WTC11 (cell line): ENCODE measurements around the gene NECAB3. TPM values are rescaled to one million over a fixed set of nuclear protein-coding genes. Genes with fewer than 3 reads are reported as not detected.

Experiments
- ATAC-seq: fragments of 200-7000 bp; cut with Tn5 transposase; 2 replicates; pipeline ENCODE4 v1.10.0; 2021; ENCODE audit warnings: mild to moderate bottlenecking, moderate library complexity
- CTCF ChIA-PET: fragments of 300-600 bp; sonication (Branson Sonifier 250); formaldehyde crosslinking; loops from one replicate; lab custom pipeline; 2021; ENCODE audit warnings: antibody characterized with exemption; lab: Charles Lee
- POLR2A ChIA-PET: fragments of 350-600 bp; sonication (Branson Sonifier 250); formaldehyde crosslinking; loops from one replicate; lab custom pipeline; 2021; ENCODE audit warnings: antibody characterized with exemption; lab: Charles Lee
- DNase-seq: peaks from one replicate; pipeline ENCODE4 v3.0.0; 2021; ENCODE audit warnings: low spot score
- H3K27ac Mint-ChIP-seq: 2 replicates; pipeline ENCODE4 v1.8.0; 2021; ENCODE audit warnings: mixed read lengths
- H3K27me3 Mint-ChIP-seq: 2 replicates; pipeline ENCODE4 v1.8.0; 2021; ENCODE audit warnings: low read depth, mild to moderate bottlenecking, moderate library complexity, mixed read lengths
- H3K36me3 Mint-ChIP-seq: 2 replicates; pipeline ENCODE4 v1.8.0; 2021; ENCODE audit warnings: mixed read lengths
- H3K4me1 Mint-ChIP-seq: 2 replicates; pipeline ENCODE4 v1.8.0; 2022; ENCODE audit warnings: mixed read lengths
- H3K4me3 Mint-ChIP-seq: 2 replicates; pipeline ENCODE4 v1.8.0; 2021; ENCODE audit warnings: mild to moderate bottlenecking, moderate library complexity, mixed read lengths
- H3K9me3 Mint-ChIP-seq: 2 replicates; pipeline ENCODE4 v1.8.0; 2021; ENCODE audit warnings: mixed read lengths
- CREB1 ChIP-seq: sonication (generic); formaldehyde crosslinking; IDR thresholded peaks from 2 replicates; pipeline ENCODE4 v1.8.0; 2023; ENCODE audit warnings: mild to moderate bottlenecking, missing genetic modification reagents
- CREM ChIP-seq: sonication (generic); formaldehyde crosslinking; IDR thresholded peaks from 2 replicates; pipeline ENCODE4 v1.8.1; 2022; ENCODE audit warnings: mild to moderate bottlenecking, missing genetic modification reagents, moderate library complexity
- EMX1 ChIP-seq: fragments of 250-450 bp; sonication (Bioruptor Pico); IDR thresholded peaks from 2 replicates; pipeline ENCODE4 v1.8.0; 2021; ENCODE audit warnings: mild to moderate bottlenecking
- ETV6 ChIP-seq: sonication (generic); formaldehyde crosslinking; IDR thresholded peaks from 2 replicates; pipeline ENCODE4 v1.8.1; 2022; ENCODE audit warnings: mild to moderate bottlenecking, missing genetic modification reagents
- GABPB1 ChIP-seq: sonication (generic); formaldehyde crosslinking; IDR thresholded peaks from 2 replicates; pipeline ENCODE4 v1.8.1; 2023; ENCODE audit warnings: mild to moderate bottlenecking, missing genetic modification reagents
- GTF2I ChIP-seq: fragments of 250-450 bp; sonication (Bioruptor Pico); conservative IDR thresholded peaks from 2 replicates; pipeline ENCODE4 v1.4.0; 2021; ENCODE audit warnings: mild to moderate bottlenecking
- MXD4 ChIP-seq: fragments of 250-450 bp; sonication (Bioruptor Pico); IDR thresholded peaks from 2 replicates; pipeline ENCODE4 v1.8.0; 2021; ENCODE audit warnings: mild to moderate bottlenecking, moderate library complexity, borderline replicate concordance
- NFATC4 ChIP-seq: fragments of 250-450 bp; sonication (Bioruptor Pico); IDR thresholded peaks from 2 replicates; pipeline ENCODE4 v1.9.0; 2021; ENCODE audit warnings: mild to moderate bottlenecking
- NR2C2 ChIP-seq: sonication (generic); formaldehyde crosslinking; IDR thresholded peaks from 2 replicates; pipeline ENCODE4 v1.8.0; 2022; ENCODE audit warnings: mild to moderate bottlenecking, missing genetic modification reagents
- PRRX2 ChIP-seq: fragments of 250-450 bp; sonication (Bioruptor Pico); IDR thresholded peaks from 2 replicates; pipeline ENCODE4 v1.8.0; 2021; ENCODE audit warnings: mild to moderate bottlenecking
- RORB ChIP-seq: fragments of 250-450 bp; sonication (Bioruptor Pico); IDR thresholded peaks from 2 replicates; pipeline ENCODE4 v1.9.0; 2021; ENCODE audit warnings: mild to moderate bottlenecking
- SMAD4 ChIP-seq: sonication (generic); formaldehyde crosslinking; IDR thresholded peaks from 2 replicates; pipeline ENCODE4 v1.8.0; 2022; ENCODE audit warnings: mild to moderate bottlenecking, missing genetic modification reagents
- TEAD4 ChIP-seq: sonication (generic); formaldehyde crosslinking; IDR thresholded peaks from 2 replicates; pipeline ENCODE4 v1.8.0; 2022; ENCODE audit warnings: mild to moderate bottlenecking, missing genetic modification reagents
- ZNF138 ChIP-seq: sonication (generic); formaldehyde crosslinking; conservative IDR thresholded peaks from 2 replicates; pipeline ENCODE4 v1.8.1; 2022; ENCODE audit warnings: mild to moderate bottlenecking, moderate library complexity, missing genetic modification reagents
- ZNF232 ChIP-seq: sonication (generic); formaldehyde crosslinking; IDR thresholded peaks from 2 replicates; pipeline ENCODE4 v1.8.0; 2022; ENCODE audit warnings: mild to moderate bottlenecking, missing genetic modification reagents
- ZNF671 ChIP-seq: fragments of 250-450 bp; sonication (Bioruptor Pico); IDR thresholded peaks from 2 replicates; pipeline ENCODE4 v1.8.0; 2021; ENCODE audit warnings: mild to moderate bottlenecking
- total RNA-seq: library from RNA; stranded (reverse); gene quantifications from 3 replicates; pipeline ENCODE4 v1.2.3, GENCODE V29; 2021
- TF ChIP-seq, protein P1 (sequence below): fragments of 250-450 bp; sonication (Bioruptor Pico); IDR thresholded peaks from 2 replicates; pipeline ENCODE4 v1.8.0; 2021; ENCODE audit warnings: mild to moderate bottlenecking
- TF ChIP-seq, protein P2 (sequence below): sonication (generic); formaldehyde crosslinking; IDR thresholded peaks from 2 replicates; pipeline ENCODE4 v1.8.1; 2022; ENCODE audit warnings: low read depth, mild to moderate bottlenecking, moderate library complexity, missing genetic modification reagents, borderline replicate concordance
- TF ChIP-seq, protein P3 (sequence below): sonication (generic); formaldehyde crosslinking; IDR thresholded peaks from 2 replicates; pipeline ENCODE4 v1.8.0; 2022; ENCODE audit warnings: mild to moderate bottlenecking, missing genetic modification reagents
- TF ChIP-seq, protein P4 (sequence below): sonication (generic); formaldehyde crosslinking; IDR thresholded peaks from 2 replicates; pipeline ENCODE4 v1.8.1; 2023; ENCODE audit warnings: mild to moderate bottlenecking, missing genetic modification reagents, moderate library complexity
- TF ChIP-seq, protein P5 (sequence below): sonication (generic); formaldehyde crosslinking; IDR thresholded peaks from 2 replicates; pipeline ENCODE4 v1.8.1; 2022; ENCODE audit warnings: low read depth, missing genetic modification reagents, borderline replicate concordance

Gene NECAB3
- total RNA-seq, 1 experiment from 2014 or later = 38.0 TPM

DNA sequence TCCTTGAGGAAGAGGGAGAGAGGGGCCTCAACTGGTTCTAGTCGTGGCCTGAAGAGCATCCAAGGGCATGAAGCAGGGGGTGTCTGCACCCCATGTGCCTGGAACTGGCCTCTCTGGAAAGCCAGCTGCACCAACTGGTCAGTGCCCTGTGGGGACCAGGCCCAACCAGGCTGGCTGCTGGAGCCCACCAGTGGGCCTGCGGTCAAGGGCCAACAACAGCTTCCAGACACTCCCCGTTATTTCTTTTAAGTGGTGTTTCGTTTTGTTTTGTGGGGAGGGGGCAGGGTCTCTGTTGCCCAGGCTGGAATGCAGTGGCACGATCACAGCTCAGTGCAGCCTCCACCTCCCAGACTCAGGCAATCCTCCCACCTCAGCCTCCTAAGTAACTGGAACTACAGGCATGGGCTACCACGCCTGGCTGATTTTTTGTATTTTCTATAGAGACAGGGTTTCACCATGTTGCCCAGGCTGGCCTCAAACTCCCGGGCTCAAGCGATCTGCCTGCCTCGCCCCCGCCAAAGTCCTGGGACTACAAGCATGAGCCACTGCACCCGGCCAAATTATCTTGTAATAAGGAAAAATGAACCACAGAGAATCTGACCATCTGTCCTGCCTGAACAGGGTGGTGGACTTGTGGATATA, 24.0 kb downstream of the NECAB3 start:
- CTCF ChIA-PET = interaction anchor here (0.6 to 6.9 kb wide), 4 partner anchors 16 to 193 kb away, joined by 3 to 134 read pairs (median 6); partner anchors contain the start of genes ACTL10 and C20orf144
- POLR2A ChIA-PET = no interaction called here
- H3K4me3 Mint-ChIP-seq = no peak overlapping the region
- ATAC-seq (no peak), DNase-seq (no peak)
- no peaks in the 10 kb centered on the region for H3K27me3 Mint-ChIP-seq
- peaks cover 33% of the 10 kb centered on the region for H3K4me1 Mint-ChIP-seq
- TF ChIP-seq GTF2I (CRISPR knock-in tag) (no peak), ZNF138 (no peak)
- no peaks in the 10 kb centered on the region for H3K9me3 Mint-ChIP-seq
- H3K27ac Mint-ChIP-seq = no peak overlapping the region
- H3K36me3 Mint-ChIP-seq = peaks cover 7% of the 10 kb centered on the region

DNA sequence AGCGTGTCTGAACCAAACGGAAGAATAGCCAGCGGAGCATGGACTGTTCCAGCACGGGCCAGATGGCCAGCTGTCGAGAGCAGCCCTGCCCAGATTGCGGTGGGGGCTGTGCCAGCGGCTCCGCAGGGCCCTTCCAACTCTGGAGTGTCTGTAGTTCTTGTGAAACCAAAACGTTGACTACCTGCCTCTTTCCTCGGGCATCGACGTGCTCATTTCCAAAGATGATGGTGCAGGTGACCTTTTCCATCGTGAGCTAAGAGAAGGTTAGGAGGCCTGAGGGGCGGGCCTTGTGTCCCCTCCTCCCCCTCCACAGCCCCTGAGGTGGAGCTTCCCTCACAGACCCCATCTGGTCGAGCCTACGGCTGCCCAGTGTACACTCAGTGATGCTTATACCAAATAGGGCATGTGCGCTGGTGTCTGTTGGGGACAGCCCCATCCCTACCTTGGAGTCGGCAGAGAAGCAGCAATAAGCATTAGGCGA, 25.0 kb downstream of the NECAB3 start:
- H3K27me3 Mint-ChIP-seq = no peaks in the 10 kb centered on the region
- DNase-seq = no peak
- H3K4me1 Mint-ChIP-seq = peaks cover 25% of the 10 kb centered on the region
- no peaks in the 10 kb centered on the region for H3K9me3 Mint-ChIP-seq
- ATAC-seq = no peak
- ChIA-PET CTCF (interaction anchor here (0.9 to 2.8 kb wide), 3 partner anchors 19 to 192 kb away, joined by 4 to 9 read pairs (median 9); no protein-coding TSS in a partner anchor), POLR2A (no interaction called here)
- TF ChIP-seq, protein P1, sequence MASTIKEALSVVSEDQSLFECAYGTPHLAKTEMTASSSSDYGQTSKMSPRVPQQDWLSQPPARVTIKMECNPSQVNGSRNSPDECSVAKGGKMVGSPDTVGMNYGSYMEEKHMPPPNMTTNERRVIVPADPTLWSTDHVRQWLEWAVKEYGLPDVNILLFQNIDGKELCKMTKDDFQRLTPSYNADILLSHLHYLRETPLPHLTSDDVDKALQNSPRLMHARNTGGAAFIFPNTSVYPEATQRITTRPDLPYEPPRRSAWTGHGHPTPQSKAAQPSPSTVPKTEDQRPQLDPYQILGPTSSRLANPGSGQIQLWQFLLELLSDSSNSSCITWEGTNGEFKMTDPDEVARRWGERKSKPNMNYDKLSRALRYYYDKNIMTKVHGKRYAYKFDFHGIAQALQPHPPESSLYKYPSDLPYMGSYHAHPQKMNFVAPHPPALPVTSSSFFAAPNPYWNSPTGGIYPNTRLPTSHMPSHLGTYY (CRISPR knock-in tag) = no peak
- TF ChIP-seq EMX1 (CRISPR knock-in tag) = no peak
- no peak for TF ChIP-seq TEAD4 (CRISPR knock-in tag)
- no peak for TF ChIP-seq GABPB1 (CRISPR knock-in tag)
- no peak for TF ChIP-seq CREB1 (CRISPR knock-in tag)
- TF ChIP-seq, protein P2, sequence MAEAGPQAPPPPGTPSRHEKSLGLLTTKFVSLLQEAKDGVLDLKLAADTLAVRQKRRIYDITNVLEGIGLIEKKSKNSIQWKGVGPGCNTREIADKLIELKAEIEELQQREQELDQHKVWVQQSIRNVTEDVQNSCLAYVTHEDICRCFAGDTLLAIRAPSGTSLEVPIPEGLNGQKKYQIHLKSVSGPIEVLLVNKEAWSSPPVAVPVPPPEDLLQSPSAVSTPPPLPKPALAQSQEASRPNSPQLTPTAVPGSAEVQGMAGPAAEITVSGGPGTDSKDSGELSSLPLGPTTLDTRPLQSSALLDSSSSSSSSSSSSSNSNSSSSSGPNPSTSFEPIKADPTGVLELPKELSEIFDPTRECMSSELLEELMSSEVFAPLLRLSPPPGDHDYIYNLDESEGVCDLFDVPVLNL (CRISPR knock-in tag) = no peak
- no peak for TF ChIP-seq ETV6 (CRISPR knock-in tag)
- TF ChIP-seq NFATC4 (CRISPR knock-in tag) = no peak
- peaks cover 15% of the 10 kb centered on the region for H3K36me3 Mint-ChIP-seq
- H3K4me3 Mint-ChIP-seq = no peak overlapping the region
- H3K27ac Mint-ChIP-seq = no peak overlapping the region

DNA sequence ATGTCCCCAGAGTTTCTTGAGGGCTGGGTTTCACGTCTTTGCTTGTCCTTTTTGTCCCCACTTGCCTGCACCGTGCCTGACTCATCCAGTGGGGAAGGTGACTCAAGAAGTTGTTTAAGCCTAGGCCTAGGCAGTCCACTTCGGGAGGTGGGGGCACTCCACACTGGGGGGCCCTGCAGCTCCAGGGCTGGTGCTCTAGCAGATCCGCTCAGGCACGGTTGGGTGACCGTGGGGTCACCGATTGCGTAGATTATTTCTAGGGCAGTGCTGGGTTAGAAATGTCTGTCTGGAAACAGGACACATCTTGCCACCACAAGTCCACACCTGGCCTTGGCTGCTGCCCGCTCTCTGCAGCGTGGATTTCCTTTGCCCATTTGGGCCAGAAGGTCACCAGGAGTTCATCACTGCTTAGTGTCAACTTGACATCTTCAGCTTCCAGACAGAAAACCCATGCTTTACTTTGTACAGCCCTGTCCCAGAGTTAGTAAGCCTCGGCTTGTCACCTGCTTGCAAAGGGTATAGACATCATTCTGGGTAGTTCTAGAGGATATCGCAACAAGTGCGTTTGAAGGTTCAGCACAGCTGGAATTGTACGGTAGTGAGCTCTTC, 25.7 kb downstream of the NECAB3 start:
- POLR2A ChIA-PET = no interaction called here
- no peak for DNase-seq
- H3K27me3 Mint-ChIP-seq = no peaks in the 10 kb centered on the region
- H3K4me3 Mint-ChIP-seq = no peak overlapping the region
- no peaks in the 10 kb centered on the region for H3K9me3 Mint-ChIP-seq
- H3K36me3 Mint-ChIP-seq = peaks cover 15% of the 10 kb centered on the region
- ATAC-seq = no peak
- peaks cover 18% of the 10 kb centered on the region for H3K4me1 Mint-ChIP-seq
- no peak overlapping the region for H3K27ac Mint-ChIP-seq
- CTCF ChIA-PET = interaction anchor here (1.7 kb wide), 1 partner anchor 191 kb away, joined by 9 read pairs; no protein-coding TSS in a partner anchor
- TF ChIP-seq, protein P3, sequence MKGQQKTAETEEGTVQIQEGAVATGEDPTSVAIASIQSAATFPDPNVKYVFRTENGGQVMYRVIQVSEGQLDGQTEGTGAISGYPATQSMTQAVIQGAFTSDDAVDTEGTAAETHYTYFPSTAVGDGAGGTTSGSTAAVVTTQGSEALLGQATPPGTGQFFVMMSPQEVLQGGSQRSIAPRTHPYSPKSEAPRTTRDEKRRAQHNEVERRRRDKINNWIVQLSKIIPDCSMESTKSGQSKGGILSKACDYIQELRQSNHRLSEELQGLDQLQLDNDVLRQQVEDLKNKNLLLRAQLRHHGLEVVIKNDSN (CRISPR knock-in tag) = no peak
- TF ChIP-seq EMX1 (CRISPR knock-in tag) = no peak
- no peak for TF ChIP-seq NR2C2
- no peak for TF ChIP-seq SMAD4
- TF ChIP-seq, protein P4, sequence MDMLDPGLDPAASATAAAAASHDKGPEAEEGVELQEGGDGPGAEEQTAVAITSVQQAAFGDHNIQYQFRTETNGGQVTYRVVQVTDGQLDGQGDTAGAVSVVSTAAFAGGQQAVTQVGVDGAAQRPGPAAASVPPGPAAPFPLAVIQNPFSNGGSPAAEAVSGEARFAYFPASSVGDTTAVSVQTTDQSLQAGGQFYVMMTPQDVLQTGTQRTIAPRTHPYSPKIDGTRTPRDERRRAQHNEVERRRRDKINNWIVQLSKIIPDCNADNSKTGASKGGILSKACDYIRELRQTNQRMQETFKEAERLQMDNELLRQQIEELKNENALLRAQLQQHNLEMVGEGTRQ (CRISPR knock-in tag) = no peak
- no peak for TF ChIP-seq ZNF671 (CRISPR knock-in tag)
- TF ChIP-seq CREM = no peak
- TF ChIP-seq ZNF232 = no peak
- no peak for TF ChIP-seq RORB (CRISPR knock-in tag)
- TF ChIP-seq PRRX2 = no peak
- TF ChIP-seq ZNF138 = no peak
- TF ChIP-seq, protein P5, sequence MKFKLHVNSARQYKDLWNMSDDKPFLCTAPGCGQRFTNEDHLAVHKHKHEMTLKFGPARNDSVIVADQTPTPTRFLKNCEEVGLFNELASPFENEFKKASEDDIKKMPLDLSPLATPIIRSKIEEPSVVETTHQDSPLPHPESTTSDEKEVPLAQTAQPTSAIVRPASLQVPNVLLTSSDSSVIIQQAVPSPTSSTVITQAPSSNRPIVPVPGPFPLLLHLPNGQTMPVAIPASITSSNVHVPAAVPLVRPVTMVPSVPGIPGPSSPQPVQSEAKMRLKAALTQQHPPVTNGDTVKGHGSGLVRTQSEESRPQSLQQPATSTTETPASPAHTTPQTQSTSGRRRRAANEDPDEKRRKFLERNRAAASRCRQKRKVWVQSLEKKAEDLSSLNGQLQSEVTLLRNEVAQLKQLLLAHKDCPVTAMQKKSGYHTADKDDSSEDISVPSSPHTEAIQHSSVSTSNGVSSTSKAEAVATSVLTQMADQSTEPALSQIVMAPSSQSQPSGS (CRISPR knock-in tag) = no peak
- TF ChIP-seq MXD4 (CRISPR knock-in tag) = no peak
